HG03565 (cell line): ENCODE results near the gene DOLK.

Source experiments
- ATAC-seq: cut with Tn5 transposase; IDR thresholded peaks from one replicate; pipeline ENCODE4 v1.9.1; 2021; ENCODE audit warnings: mild to moderate bottlenecking, moderate library complexity; ENCODE audit not compliant: unreplicated experiment

Gene DOLK

GRCh38 chr9:128936171-128936865 is 11.1 kb downstream of the DOLK start:
- ATAC-seq = no peak

DNA sequence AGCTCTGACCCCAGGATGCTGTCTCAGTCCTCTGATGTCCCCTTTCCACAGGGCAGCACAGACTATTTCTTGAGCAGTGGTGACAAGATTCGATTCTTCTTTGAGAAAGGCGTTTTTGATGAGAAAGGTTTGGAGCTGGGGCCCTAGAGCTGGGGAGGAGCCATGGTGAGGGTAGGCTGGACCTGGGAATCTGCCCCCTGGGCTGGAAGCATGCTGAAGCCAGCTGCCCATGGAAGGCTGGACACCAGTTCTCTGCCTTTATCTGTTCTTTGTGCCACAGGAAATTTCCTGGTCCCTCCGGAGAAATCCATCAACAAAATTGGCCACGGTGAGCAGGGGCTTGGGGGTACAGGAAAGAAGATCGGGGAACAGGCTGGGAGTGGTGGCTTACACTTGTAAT is 13.7 kb downstream of the DOLK start:
- no peak for ATAC-seq

- ATAC-seq = no peak
These were observed 17.8 kb downstream of the DOLK start for GRCh38 chr9:128929560-128929959.

DNA sequence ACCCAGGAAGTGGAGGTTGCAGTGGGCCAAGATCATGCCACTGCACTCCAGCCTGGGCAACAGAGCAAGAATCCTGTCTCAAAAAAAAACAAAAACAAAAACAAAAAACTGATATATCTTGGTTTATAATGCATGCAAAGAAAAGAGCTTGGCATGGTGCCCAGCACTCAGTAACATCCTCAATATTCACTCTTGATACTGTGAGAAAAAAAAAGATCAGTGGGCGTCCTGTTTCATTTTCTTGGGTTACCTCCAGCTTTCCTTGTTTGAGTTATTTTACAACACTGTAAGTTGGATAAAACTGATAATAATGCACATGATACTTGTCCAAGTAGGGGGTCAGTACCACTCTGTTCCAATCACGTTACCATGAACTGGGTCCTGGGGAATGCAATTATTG is 18.8 kb downstream of the DOLK start:
- no peak for ATAC-seq

- no peak for ATAC-seq
These were observed 19.5 kb downstream of the DOLK start for GRCh38 chr9:128927731-128928411.

GRCh38 chr9:128923493-128923883 is 23.9 kb downstream of the DOLK start:
- ATAC-seq = no peak

DNA sequence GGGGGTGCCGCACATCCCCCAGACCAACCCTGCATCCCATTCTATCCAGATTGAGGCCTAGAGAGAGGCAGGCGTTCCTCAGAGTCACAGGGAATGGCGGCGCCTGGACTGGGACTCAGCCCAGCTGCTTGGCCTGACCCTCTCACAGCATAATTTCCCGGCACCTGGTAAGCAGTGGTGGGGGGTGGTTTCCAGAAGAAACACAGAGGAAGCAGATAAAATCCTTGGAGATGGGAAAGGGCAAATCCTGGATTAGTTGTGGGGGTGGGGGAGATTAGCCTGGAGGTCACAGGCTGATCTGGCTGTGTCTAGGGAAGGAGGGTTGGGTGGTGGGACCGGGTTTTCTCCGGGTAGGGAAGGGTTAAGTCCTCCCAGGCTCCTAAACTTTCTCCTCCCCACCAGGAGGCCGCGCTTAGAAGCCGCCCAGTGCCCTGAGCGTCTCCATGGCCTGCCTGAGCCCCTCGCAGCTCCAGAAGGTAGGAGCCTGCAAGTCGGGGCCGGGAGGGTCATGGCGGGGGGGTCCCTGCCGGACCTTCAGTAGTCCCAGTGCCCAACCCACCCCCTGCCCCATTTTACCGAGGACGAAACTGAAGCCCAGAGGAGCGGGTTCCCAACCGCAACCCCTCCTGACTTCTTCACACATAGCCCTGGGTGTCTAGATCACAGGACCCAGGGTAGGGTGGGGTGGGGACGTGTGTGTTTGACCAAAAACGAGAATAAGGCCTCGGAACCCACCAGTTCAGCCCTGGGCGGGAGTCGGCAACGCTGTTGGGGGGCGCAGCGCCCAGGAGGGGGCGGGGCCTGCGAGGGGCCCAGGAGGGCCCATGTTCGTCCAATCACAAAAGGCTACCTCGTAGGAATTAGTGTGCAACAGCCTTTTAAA is 25.3 kb downstream of the DOLK start:
- ATAC-seq = no peak

DNA sequence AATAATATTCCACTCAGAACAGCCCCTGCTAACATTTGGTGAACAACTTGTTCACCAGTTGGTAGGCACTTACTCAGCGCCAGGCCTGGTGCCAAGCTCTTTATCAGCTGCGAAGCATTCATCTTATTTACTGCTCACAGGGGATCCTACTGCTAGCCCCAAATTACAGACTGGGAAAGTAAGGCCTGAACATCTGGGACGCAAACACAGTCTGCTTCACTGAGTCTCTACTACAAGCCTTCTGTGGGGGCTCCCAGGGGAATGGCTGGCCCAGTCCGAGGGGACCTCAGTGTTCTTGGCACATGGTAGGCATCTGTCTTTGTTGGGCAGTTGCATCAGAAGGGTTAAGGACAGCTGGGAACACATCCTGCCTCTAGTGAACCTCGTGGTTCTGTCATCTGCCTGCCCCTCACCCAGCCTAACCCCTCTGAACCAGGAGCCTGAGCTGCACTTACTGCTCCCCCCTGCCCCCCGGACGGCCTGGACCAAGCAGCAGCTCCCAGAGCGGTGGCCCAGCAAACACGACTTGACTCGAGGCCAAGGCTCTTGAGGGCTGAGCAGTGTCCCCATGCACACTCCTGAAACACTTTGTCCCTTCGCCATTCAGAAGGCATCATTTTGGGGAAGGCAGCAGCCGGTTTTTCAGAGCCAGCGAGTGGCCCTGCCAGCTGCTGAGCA is 26.9 kb downstream of the DOLK start, which contains the start of gene PHYHD1:
Gene PHYHD1, plus strand, starts transcription at position 602 of the 678 bp plus-strand sequence. CDS start 1,342 bp downstream, outside the sequence.
- ATAC-seq = no peak

DNA sequence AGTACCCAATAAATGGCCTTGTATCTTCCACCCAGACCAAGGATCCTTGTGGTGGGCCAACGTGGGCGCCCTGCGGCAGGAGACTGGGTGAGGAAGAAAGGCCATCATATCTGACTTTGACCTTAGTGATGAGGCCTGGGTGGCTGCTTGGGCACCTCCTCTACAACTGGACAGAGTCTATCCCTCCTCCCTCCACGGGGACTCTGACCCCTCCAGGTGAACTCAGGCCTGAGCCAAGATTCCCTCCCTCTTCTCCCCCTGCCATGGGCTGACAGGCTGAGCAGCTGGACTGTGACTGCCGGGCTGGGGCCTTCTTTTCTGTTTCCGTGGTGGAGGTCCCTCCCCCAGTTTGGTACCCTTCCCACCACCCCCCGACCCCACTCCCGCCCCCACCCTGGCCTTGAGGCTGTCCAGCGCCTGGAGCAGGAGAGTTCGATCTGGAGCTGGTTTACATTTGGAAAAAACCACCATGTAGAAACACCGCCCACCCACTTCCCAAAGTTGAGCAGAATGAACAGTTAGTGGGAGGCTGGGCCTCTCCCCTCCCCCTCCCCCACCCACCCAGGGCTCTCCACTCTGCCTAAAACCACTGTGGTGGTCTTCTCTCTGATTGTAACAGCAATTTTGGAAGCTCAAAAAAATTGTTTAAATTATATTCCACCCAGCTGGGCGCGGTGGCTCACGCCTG is 27.9 kb downstream of the DOLK start:
- ATAC-seq = no peak

DNA sequence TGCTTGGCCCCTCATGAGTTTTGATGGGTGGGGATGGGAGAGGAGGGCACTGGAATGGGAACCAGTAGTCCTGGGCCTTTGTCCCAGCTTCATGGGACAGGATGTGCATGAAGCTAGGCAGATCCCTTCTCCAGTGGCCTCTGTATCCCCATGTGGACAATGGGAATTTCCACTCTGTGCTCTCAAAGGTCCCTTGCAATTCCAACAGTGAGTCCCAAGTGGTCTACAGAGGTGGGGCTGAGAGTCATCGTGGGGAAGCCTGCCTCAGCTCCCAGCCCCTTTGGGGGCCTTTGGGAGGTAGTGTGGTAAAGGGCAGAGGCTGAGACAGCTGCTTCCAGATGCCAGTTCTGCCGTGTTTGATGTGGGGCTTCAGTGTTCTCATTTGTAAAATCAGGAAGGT is 28.5 kb downstream of the DOLK start:
- ATAC-seq = no peak

DNA sequence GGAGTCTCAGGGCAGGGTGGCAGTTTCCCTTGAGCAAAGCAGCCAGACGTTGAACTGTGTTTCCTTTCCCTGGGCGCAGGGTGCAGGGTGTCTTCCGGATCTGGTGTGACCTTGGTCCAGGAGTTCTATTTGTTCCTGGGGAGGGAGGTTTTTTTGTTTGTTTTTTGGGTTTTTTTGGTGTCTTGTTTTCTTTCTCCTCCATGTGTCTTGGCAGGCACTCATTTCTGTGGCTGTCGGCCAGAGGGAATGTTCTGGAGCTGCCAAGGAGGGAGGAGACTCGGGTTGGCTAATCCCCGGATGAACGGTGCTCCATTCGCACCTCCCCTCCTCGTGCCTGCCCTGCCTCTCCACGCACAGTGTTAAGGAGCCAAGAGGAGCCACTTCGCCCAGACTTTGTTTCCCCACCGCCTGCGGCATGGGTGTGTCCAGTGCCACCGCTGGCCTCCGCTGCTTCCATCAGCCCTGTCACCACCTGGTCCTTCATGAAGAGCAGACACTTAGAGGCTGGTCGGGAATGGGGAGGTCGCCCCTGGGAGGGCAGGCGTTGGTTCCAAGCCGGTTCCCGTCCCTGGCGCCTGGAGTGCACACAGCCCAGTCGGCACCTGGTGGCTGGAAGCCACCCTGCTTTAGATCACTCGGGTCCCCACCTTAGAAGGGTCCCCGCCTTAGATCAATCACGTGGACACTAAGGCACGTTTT is 30.1 kb downstream of the DOLK start:
- no peak for ATAC-seq

DNA sequence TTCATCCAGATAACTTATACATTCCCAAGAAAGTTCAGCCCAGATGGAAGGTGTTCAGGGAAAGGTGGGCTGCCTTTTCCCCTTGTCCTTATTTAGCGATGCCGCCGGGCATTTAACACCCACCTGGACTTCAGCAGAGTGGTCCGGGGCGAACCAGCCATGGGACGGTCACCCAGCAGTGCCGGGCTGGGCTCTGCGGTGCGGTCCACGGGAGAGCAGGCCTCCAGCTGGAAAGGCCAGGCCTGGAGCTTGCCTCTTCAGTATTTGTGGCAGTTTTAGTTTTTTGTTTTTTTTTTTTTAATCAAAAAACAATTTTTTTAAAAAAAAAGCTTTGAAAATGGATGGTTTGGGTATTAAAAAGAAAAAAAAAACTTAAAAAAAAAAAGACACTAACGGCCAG is 30.7 kb downstream of the DOLK start:
- no peak for ATAC-seq

DNA sequence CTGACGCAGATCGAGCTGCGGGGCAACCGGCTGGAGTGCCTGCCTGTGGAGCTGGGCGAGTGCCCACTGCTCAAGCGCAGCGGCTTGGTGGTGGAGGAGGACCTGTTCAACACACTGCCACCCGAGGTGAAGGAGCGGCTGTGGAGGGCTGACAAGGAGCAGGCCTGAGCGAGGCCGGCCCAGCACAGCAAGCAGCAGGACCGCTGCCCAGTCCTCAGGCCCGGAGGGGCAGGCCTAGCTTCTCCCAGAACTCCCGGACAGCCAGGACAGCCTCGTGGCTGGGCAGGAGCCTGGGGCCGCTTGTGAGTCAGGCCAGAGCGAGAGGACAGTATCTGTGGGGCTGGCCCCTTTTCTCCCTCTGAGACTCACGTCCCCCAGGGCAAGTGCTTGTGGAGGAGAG is 31.2 kb downstream of the DOLK start:
- ATAC-seq = no peak

DNA sequence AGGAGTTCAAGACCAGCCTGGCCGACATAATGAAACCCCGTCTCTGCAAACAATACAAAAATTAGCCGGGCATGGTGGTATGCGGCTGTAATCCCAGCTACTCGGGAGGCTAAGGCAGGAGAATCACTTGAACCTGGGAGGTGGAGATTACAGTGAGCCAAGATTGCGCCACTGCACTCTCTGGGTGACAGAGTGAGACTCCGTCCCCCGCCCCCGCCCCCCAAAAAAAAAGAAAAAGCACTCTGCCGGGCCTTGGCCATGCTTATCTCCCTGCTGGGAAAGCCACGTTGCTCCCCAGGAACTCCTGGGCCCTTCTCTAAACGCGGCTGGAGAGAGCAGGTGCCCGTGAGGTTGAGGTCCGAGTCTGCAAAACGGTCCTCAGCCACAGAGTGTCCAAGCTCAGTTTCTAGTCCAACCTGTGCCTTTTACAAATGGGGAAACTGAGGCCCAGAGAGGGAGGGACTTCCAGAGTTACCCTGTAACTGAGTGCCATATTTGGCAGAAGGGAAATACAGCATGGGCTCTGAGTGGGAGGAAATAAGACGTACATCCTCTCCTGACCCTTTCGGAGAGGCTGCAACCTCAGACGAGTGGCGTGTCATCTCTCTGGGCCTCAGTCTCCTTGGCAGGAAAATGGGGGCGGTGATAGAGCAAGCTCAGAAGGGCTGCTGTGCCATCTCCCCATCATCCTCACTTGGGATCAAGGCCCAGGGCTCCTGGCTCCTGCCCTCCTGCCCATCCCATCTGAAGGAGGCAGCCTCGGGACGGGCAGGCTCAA is 33.2 kb downstream of the DOLK start:
- ATAC-seq = no peak

DNA sequence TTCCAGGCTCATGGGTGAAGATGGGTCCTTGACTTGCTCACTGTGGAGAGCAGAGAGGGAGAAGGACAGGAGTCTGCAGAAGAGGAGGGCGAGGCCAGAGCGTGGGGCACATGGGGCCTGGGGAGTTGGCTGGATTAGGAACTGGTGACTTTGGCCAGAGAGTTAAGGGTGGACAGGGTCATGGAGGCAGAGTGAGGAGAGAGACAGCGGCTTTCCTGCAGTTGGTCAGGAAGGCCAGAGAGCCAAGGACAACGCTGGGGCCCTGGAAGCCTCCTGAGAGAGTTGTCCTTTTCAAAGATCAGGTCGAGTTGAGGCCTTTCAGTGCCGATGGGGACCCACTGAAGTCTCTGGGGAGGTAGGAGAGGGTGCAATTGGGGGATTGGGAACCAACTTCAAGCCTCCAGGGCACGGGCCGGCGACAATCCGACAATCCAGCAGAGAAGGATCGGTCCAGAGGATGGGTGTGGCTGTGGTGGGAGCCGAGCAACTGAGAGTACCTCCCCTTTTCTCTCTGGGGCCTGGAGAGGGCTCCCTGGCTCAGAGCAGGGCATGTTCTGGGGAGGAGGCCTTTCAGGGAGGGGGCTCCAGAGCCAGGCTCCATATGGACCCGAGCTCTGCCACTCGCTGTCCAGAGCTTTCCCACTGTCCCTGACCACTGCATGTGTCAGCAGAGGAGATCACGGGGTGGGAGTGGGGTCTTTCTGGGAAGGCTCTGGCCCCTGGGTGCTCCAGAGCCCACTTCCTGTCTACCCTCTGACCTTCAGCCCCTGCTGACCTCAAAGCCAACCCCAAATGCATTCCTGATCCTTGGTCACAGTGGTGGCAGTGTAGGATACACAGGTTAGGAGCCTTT is 34.1 kb downstream of the DOLK start:
- no peak for ATAC-seq

DNA sequence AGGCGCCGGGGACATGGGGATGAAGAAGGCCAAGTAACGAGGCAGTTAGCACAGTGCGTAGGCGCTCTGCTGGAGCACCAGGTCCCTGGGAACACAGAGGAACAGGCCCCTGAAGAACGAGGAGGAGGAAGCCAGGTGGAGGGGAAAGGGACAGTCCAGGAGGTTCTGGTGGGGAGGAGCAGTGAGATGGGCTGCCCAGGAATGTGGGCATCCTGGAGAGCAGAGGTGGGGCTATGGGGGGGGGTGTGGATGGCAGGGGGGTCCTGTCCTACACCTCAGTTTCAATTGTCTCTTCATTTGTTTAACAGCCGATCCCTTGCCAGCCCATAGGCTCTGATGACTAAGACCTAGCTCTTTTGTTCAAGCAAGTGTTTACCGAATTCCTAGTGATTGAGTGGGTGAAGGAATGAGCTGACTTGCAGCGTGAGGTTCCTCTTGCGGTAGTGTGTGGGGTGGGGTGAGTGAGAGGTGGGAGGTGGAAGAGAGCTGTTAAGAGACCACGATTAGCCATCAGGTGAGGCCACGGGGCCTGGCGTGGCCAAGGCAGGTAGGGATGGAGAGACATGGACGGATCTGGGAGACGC is 35.0 kb downstream of the DOLK start:
- ATAC-seq = no peak

- ATAC-seq = no peak
These were observed 35.8 kb downstream of the DOLK start for GRCh38 chr9:128911529-128912035.

GRCh38 chr9:128910906-128911305 is 36.5 kb downstream of the DOLK start:
- ATAC-seq = no peak
